SK-N-MC (cell line): ENCODE measurements around the gene P3H1.

Experiments
- EZH2 ChIP-seq: fragments of 200-600 bp; sonication (generic); IDR thresholded peaks from one replicate; pipeline ENCODE4 v1.6.1; 2017; ENCODE audit warnings: antibody characterized with exemption
- POLR2AphosphoS5 ChIP-seq: IDR thresholded peaks from 2 replicates; pipeline ENCODE4 v1.6.1; 2012; ENCODE audit warnings: mild to moderate bottlenecking, low read depth, low read length, borderline replicate concordance

DNA sequence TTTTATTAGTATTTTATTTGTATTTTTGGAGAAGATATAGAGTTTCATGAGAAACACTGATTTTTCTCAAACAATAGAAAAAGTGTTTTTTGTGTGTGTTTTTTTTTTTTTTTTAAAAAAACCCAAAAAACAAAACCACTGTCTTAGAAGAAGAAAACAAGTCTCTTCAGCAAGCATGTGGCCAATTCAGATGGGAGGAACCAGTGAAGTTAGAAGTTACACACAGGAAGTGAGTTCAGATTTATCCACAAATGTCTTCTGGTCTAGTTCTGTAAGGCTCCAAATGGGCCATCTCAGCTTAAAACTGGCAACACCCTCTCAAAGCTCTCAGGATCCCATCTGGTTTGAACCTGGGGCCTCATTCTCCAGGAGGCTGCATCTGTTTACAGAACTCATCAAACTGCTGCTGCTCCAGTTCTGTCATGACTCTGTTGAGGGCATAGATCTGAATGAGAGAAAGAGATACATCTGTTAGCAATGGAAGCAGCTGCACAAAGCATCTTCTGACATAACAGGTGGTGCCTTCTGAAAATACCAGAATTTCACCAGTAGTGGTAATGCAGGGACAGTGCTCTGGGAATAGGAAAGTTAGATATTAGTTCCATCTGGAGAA lies 40.3 kb upstream of the P3H1 start:
- TF ChIP-seq EZH2 (no peak), POLR2AphosphoS5 (no peak)
